Activated gamma-delta T cell treated with anti-CD3 and anti-CD28 coated beads, Interleukin-2, amount 50 U/mL, for 16 hours (primary cell): ENCODE measurements around the gene AWAT2.

Experiments
- DNase-seq: peaks from one replicate; pipeline ENCODE4 v3.0.0-alpha.2; 2020; ENCODE audit warnings: low read depth

The AWAT2 gene

GRCh38 chrX:70042399-70043371 is 7.1 kb downstream of the AWAT2 start:
- no peak for DNase-seq

DNA sequence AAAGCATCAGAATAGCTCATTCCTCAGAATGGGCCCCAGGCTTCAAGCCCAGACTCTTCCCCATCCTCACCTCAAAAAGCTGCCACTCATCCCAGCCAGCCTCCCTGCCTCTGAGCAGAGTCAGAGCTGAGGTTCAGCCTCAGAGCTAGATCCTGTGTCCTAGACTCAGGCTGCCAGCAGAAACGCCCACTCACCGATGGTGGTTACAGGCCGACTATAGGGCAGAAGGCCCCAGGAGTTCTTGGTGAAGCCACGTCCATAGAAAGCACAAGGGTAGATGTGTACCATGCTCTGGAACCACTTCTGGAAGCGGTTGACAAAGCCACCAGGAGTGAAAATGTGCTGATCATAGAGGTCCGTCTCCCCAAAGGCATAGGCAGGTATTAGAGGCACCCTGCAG is 7.7 kb downstream of the AWAT2 start:
- DNase-seq, result no peak

DNA sequence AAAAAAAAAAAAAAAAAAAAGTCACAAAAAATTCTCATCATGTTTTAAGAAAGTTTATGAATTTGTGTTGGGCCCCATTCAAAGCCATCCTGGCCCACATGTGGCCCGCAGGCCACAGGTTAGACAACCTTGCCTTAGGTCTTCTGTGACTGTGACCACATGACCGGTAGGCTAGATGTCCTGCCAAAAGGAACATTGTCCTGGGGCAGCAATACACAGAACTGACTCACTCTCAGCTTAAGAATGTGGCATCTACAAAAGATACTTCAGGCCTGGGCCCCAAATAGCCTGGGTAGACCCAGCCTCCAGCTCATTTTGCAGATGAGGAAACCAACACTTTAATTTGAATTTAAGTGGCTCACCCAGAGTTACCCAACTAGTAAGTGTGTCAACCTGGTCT is 10.0 kb downstream of the AWAT2 start:
- DNase-seq, result no peak

GRCh38 chrX:70038951-70039350 is 10.8 kb downstream of the AWAT2 start:
- no peak for DNase-seq

GRCh38 chrX:70038515-70038914 is 11.2 kb downstream of the AWAT2 start:
- DNase-seq, result no peak

DNA sequence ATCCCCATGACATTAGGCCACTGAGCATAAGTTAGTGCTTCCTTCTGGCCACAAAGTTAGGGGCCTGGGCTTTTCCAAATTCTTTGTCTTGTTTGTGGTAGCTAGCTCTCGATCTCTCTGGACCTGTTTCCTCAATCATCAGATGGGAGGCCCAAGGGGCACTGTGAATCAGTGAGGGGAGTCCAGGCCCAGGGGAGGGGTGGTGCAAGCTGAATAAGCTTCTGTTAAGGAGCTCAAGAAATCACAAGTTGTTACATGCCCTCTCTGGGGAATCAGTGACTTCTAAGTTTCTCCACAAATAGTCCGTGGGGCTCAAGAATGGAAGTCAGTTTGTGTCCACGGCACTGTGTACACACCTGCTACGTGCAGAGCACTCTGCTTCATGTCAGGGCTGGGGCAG is 15.1 kb downstream of the AWAT2 start:
- no peak for DNase-seq

DNA sequence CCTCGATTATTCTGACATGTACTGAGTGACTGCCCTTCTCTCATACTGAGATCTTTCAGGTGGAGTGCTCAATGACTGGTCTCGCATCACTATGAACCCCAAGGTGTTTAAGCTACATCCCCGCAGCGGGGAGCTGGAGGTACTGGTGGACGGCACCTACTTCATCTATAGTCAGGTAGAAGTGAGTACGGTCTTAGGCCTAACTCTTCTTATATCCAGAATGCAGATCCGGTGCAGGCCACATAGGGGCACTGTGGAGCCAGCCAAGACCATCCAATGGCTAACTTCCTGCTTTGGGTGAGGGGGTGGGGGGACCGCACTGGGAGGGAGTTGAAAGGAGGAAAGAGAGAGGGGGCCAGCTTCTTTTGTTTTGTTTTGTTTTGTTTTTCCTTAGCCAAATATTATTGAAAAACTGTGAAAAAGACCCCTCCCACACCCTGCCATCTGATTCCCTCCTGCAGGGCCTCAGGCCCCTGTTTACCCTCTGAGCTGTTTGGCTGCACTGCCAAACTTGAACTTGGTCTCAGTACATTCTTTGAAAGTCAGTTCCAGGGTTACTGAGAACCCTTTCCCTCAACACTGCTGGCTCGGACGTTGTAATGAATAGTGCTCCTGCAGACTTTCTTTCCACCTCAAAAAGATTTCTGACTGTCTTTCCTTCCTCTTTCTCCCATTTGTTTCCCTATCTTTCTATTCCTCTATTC is 16.2 kb downstream of the AWAT2 start:
- no peak for DNase-seq

DNA sequence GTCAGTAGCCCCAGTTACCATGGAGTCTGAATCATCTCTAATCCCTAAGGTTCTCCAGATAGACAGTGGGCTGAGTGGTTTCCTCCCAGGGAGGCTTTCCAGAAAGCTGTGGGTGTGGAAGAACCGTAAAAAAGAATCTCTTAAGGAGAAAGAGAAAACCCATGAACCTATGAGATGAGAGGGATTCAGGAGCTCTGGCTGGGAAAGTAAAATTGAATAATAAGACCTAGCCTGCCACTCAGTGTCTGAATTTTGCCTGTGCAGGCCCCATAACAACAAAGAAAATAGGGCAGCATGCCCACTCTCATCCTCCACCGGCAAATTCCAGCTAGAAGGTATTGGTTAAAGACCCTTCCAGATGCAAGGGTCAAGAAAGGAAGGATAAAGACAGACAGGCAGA is 16.9 kb downstream of the AWAT2 start:
- no peak for DNase-seq

DNA sequence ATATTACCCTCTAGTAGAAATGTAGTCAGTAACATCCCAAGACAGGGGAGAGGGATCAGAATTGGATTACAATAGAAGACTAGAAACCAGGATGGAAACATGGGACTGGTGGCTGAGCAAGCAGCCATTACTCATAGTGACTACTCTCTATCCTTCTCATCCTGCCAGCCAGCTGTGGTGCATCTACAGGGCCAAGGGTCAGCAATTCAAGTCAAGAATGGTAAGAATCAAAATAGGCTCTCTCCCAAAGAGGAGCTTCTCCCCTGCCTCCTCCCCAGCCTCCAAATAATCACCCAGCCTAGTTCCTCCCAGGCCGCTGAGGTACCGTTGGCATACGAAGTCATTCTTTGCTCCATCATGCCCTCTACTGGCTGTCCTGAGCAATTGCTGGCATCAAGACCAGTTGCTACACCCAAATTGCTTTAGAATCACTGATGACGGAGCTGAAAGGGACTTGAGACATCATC is 19.4 kb downstream of the AWAT2 start:
- DNase-seq, result no peak

GRCh38 chrX:70029863-70030262 is 19.9 kb downstream of the AWAT2 start:
- DNase-seq, result no peak

- no peak for DNase-seq
Measured at GRCh38 chrX:70026851-70027200, 22.9 kb downstream of the AWAT2 start.

DNA sequence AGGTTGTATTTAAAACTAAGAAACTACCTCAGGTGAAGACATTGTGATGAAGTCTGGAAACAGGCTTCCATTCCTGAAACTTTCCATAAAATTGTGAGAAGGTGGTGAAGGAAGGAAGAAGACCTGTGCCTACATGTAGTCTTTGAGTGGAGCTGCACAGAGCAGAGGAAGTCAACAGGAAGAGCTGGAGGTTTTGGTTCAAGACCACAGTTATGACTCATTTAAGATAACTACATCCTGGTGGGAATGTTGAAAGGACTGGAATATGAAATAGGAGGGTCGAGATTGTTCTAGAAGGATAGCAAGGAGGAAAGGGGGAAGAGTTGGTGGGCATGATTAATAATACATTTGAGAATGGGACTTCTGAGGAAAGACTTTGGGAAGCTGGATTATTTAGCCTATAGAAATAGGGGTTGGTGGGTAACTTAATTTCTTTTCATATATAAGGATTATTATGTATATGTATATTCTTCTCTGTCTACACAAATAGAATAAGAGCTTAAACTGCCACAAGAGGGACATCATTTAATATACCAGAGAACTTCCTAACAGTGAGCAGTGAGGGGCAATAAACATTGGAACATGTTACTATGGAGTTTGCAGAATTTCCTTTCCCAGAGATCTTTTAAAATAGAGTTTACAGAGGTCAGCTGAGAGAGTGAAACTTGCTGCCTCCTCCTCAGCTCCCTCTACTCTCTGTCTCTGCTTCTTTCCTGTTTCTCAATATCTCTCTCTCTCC is 23.5 kb downstream of the AWAT2 start:
- DNase-seq, result no peak

DNA sequence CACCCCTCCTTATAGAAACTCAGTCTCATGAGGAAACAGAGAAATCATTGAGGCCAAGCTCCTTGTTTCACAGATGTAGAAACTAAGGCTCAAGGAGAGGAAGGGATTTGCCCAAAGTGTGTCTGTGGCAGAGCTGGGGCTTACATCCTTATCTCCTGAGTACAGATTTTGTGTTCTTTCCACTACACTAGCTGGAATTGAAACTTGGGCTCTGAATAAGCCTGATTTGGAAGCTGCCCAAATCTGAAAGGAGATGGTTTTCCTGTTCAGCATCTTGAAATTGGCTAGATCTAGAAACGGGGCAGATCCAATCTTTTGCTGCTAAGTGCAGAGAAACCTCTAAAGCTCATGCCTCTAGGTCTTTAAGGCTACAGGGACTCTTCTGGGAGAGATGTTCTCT is 24.3 kb downstream of the AWAT2 start:
- no peak for DNase-seq

DNA sequence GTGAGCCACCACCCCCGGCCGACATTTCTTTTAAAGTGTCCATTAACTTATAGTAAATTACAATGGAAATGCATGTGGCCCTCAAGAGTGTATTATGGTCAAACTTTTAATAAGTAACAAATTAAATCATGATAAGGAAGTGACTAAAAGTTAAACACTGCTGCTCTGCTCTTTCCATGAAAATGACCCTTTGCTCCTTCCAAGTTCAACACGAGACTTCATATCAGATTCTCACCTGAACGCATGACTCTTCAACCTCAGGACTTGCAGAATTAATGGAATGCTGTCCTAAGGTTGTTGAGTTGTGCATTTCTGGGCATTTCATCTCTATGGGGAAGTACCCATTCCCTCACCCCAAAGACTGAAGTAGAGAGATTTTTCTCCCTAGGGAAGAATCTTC is 27.1 kb downstream of the AWAT2 start:
- DNase-seq, result no peak

DNA sequence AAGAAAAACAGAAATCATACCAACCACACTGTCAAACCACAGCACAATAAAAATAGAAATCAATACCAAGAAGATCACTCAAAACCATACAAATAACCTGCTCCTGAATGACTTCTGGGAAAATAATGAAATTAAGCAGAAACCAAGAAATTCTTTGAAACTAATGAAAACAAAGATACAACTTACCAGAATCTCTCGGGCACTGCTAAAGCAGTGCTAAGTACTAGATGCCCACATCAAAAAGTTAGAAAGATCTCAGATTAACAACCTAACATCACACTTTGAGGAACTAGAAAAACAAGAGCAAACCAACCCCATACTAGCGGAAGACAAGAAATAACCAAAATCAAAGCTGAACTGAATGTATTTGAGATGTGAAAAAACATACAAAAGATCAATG is 33.2 kb downstream of the AWAT2 start:
- DNase-seq, result no peak

DNA sequence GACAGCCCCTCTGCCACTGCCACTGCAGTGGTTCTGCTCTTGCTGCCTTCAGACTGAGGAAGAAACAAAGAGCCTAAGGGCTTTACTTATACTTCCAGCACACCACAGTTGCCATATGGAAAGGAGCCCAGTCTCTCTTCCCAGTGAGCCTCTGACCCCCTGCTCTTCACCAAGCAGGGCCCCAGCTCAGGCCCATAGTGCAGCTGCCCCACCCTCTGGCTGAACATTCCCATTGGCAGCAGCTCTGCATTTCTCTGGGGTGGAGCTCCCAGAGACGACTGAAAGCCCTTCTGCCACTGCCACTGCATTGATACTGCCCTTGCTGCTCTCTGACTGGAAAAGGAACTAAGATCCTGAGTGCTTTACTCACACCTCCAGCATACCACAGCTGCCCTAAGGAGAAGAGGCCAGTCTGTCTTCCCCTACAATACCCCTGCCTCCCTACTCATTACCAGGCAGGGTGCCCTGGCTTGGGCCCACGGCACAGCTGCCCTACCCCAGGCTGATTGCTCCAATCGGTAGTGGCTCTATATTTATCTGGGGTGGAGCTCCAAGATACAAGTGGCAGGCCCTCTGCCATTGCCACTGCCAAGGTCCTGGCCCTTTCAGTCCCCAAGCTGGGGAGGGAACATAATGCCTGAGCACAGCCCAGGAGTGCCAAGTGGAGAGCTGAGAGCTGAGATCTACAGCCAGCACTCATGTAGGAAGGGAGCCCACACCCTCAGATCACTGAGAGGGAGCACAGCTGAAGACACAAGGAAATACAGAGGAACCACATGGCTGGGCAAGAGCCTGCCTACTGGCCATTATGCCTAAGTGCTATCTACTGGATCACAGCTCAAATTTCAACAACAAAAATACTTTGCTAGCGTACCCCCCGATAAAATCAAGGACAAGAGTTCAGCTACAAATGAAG is 36.0 kb downstream of the AWAT2 start:
- no peak for DNase-seq

GRCh38 chrX:70012756-70013155 is 37.0 kb downstream of the AWAT2 start:
- DNase-seq, result no peak

DNA sequence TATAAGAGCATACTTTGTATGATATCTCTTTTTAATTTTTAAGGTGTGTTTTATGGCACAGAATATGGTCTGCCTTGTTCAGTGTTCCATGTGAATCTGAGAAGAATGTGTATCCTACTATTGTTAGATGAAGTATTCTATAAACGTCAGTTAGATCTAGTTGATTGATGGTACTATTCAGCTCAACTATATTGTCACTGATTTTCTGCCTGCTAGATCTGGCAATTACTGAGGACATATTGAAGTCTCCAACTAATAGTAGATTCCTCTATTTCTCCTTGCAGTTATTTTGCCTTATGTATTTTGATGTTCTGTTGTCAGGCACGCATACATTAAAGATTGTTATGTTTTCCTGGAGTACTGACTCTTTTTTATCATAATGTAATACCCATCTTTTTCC is 39.8 kb downstream of the AWAT2 start:
- DNase-seq, result no peak

GRCh38 chrX:70009049-70009448 is 40.7 kb downstream of the AWAT2 start:
- DNase-seq, result no peak

DNA sequence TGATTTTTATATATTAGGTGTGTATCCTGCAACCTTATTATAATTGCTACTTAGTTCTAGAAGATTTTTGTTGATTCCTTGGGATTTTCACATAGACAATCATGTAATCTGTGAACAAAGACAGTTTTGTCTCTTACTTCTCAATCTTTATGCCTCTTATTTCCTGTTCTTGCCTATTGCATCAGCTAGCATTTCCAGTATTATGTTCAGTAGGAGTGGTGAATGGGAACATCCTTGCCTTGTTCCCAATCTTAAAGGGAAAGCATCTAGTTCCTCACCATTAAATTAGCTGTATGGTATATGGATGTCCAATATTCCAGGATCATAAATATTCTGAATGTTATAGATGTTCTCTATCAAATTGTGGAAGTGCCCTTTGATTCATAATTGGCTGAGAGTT is 41.8 kb downstream of the AWAT2 start:
- DNase-seq, result no peak

- DNase-seq, result no peak
Measured at GRCh38 chrX:70001708-70002341, 47.9 kb downstream of the AWAT2 start.
